GM10248 (cell line): ENCODE results near the gene WIPF3.

ENCODE experiments used
- CTCF ChIA-PET: fragments of 300-600 bp; sonication (Branson Sonifier 250); formaldehyde crosslinking; extraction: SDS; loops from one replicate; lab custom pipeline; 2021; ENCODE audit warnings: antibody characterized with exemption; lab: Yijun Ruan, JAX
- POLR2A ChIA-PET: fragments of 350-650 bp; sonication (Branson Sonifier 250); formaldehyde crosslinking; extraction: SDS; loops from one replicate; lab custom pipeline; 2020; ENCODE audit warnings: antibody characterized with exemption; lab: Yijun Ruan, JAX
- DNase-seq: peaks from one replicate; pipeline ENCODE4 v3.0.0; 2012; ENCODE audit errors: extremely low spot score
- CTCF ChIP-seq: IDR thresholded peaks from 2 replicates; pipeline ENCODE4 v1.5.1; 2012; ENCODE audit warnings: mild to moderate bottlenecking, low read depth; ENCODE audit errors: extremely low read depth, missing control alignments, control extremely low read depth

Gene WIPF3

GRCh38 chr7:29843093-29843492 is 36.8 kb downstream of the WIPF3 start:
- ChIA-PET POLR2A (no interaction called here), CTCF (no interaction called here)
- no peak for TF ChIP-seq CTCF
- DNase-seq: no peak

- CTCF ChIA-PET: no interaction called here
- POLR2A ChIA-PET: no interaction called here
- DNase-seq: no peak
- TF ChIP-seq CTCF: no peak
These were observed 37.4 kb downstream of the WIPF3 start for GRCh38 chr7:29843726-29844125.

GRCh38 chr7:29844559-29844958 is 38.3 kb downstream of the WIPF3 start:
- no peak for TF ChIP-seq CTCF
- ChIA-PET CTCF (interaction anchor here (1.3 kb wide), 1 partner anchor 218 kb away, joined by 3 read pairs; no protein-coding TSS in a partner anchor), POLR2A (no interaction called here)
- DNase-seq: no peak

- TF ChIP-seq CTCF: no peak
- CTCF ChIA-PET: no interaction called here
- POLR2A ChIA-PET: no interaction called here
- no peak for DNase-seq
These were observed 41.2 kb downstream of the WIPF3 start for GRCh38 chr7:29847496-29847895.

- no peak for DNase-seq
- no peak for TF ChIP-seq CTCF
- ChIA-PET CTCF (no interaction called here), POLR2A (no interaction called here)
These were observed 41.6 kb downstream of the WIPF3 start for GRCh38 chr7:29847916-29848315.

- no peak for DNase-seq
- CTCF ChIA-PET: no interaction called here
- no peak for TF ChIP-seq CTCF
- POLR2A ChIA-PET: no interaction called here
These were observed 42.6 kb downstream of the WIPF3 start for GRCh38 chr7:29848941-29849340.

- POLR2A ChIA-PET: no interaction called here
- TF ChIP-seq CTCF: no peak
- no peak for DNase-seq
- CTCF ChIA-PET: no interaction called here
These were observed 45.2 kb downstream of the WIPF3 start for GRCh38 chr7:29851487-29851886.
